ENCODE data around the gene PACSIN2. TPM values are rescaled to one million over a fixed set of nuclear protein-coding genes. Genes with fewer than 3 reads are reported as not detected.

The PACSIN2 gene
- total and polyA plus RNA-seq, 2 of the 13 experiments (the other 11 are each of a cell fraction or from before 2014, with no cell fraction given) = 54.1 to 68.8 TPM

GRCh38 chr22:42902875-42903510, 112.0 kb downstream of the PACSIN2 start:
- ATAC-seq = peak; percentile 34; the same call in 2 of the 3 replicates
- FAIRE-seq = no peak
- 91% methylated on average over 13 of the region's 15 CpGs for WGBS (ENCODE audit: low lambda C conversion rate)

More at GRCh38 chr22:42902875-42903510, 112.0 kb downstream of the PACSIN2 start:
- H3K4me3 ChIP-seq (replicated peaks in 1 of 3; ENCODE audit: insufficient read depth in 1 of 3, low read depth in 2 of 3, low read length in 3 of 3) = no peak overlapping the region
- peaks cover 30 to 70% of the 10 kb centered on the region in 2 experiments for H3K36me3 ChIP-seq (replicated peaks in 1 of 2; ENCODE audit: control insufficient read depth in 1 of 2, insufficient read depth in 2 of 2, low read length in 2 of 2)
- in situ Hi-C loops (cut with HindIII; ENCODE audit: extremely low pct_ligation_motif_present, low pct_unique_long_range_greater_than_20kb) = no loop called here
- no peaks in the 10 kb centered on the region for H3K27me3 ChIP-seq (ENCODE audit: control insufficient read depth in 1 of 2, insufficient read depth in 2 of 2, low read length in 2 of 2)
- POLR2A ChIA-PET = no interaction called here
- H3K4me1 ChIP-seq (ENCODE audit: insufficient read depth, low read length) = peaks cover 18% of the 10 kb centered on the region
- TF ChIP-seq, protein P1, sequence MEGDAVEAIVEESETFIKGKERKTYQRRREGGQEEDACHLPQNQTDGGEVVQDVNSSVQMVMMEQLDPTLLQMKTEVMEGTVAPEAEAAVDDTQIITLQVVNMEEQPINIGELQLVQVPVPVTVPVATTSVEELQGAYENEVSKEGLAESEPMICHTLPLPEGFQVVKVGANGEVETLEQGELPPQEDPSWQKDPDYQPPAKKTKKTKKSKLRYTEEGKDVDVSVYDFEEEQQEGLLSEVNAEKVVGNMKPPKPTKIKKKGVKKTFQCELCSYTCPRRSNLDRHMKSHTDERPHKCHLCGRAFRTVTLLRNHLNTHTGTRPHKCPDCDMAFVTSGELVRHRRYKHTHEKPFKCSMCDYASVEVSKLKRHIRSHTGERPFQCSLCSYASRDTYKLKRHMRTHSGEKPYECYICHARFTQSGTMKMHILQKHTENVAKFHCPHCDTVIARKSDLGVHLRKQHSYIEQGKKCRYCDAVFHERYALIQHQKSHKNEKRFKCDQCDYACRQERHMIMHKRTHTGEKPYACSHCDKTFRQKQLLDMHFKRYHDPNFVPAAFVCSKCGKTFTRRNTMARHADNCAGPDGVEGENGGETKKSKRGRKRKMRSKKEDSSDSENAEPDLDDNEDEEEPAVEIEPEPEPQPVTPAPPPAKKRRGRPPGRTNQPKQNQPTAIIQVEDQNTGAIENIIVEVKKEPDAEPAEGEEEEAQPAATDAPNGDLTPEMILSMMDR (CRISPR knock-in tag; IDR thresholded peaks at IDR 0.05) = peak; percentile 48
- peak; percentile 54 for TF ChIP-seq STAG1 (CRISPR knock-in tag; IDR thresholded peaks at IDR 0.05)
- no peak for TF ChIP-seq IKZF1 (IDR thresholded peaks at IDR 0.05)
- TF ChIP-seq, protein P2, sequence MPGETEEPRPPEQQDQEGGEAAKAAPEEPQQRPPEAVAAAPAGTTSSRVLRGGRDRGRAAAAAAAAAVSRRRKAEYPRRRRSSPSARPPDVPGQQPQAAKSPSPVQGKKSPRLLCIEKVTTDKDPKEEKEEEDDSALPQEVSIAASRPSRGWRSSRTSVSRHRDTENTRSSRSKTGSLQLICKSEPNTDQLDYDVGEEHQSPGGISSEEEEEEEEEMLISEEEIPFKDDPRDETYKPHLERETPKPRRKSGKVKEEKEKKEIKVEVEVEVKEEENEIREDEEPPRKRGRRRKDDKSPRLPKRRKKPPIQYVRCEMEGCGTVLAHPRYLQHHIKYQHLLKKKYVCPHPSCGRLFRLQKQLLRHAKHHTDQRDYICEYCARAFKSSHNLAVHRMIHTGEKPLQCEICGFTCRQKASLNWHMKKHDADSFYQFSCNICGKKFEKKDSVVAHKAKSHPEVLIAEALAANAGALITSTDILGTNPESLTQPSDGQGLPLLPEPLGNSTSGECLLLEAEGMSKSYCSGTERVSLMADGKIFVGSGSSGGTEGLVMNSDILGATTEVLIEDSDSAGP (CRISPR knock-in tag; IDR thresholded peaks at IDR 0.05; ENCODE audit: borderline replicate concordance) = 0 out of 2 replicates have a peak, but pooled peaks have one; percentile 18
- H3K27ac ChIP-seq (ENCODE audit: extremely low read length, insufficient read depth, low read length) = no peak overlapping the region
- no peak for DNase-seq (ENCODE audit: low spot score)
- H3K79me2 ChIP-seq (ENCODE audit: insufficient read depth, low read length) = peaks cover 56% of the 10 kb centered on the region
- CTCF ChIA-PET (ENCODE audit: low intra/inter-chr PET ratio, low total read pairs) = no interaction called here
- no TSS peak for BruUV-seq (replicated peaks)
- peaks cover 8% of the 10 kb centered on the region; the same call in 1 of the 2 replicates for H4K20me1 ChIP-seq (ENCODE audit: insufficient read depth, low read length)
- H2AFZ ChIP-seq (ENCODE audit: low read length) = no peak overlapping the region
- no peaks in the 10 kb centered on the region for H3K9me3 ChIP-seq (ENCODE audit: low read length)
- no peak overlapping the region for H3K9ac ChIP-seq (ENCODE audit: insufficient read depth, low read depth, low read length)
- intact Hi-C loops (cut with micrococcal nuclease; ENCODE audit: unreplicated experiment) = no loop called here
- no peak overlapping the region for H3K4me2 ChIP-seq (ENCODE audit: low read depth, low read length)
